T-helper 1 cell treated with Interleukin-12 subunit alpha and Interleukin-12 subunit beta and Interleukin-4 antibody, amounts not matched to agents 30 μg/mL and 1 μg/mL, for 36 hours (primary cell): ENCODE results near the gene IL17RA.

ENCODE experiments used
- H3K27ac Mint-ChIP-seq: one replicate; pipeline ENCODE4 v1.8.0; 2021; ENCODE audit warnings: mild to moderate bottlenecking, mixed read lengths
- H3K27me3 Mint-ChIP-seq: one replicate; pipeline ENCODE4 v1.8.0; 2021; ENCODE audit warnings: low read depth, mixed read lengths
- H3K36me3 Mint-ChIP-seq: one replicate; pipeline ENCODE4 v1.8.0; 2021; ENCODE audit warnings: low read depth, mixed read lengths
- H3K4me1 Mint-ChIP-seq: one replicate; pipeline ENCODE4 v1.8.0; 2021; ENCODE audit warnings: low read depth, mixed read lengths
- H3K4me3 Mint-ChIP-seq: one replicate; pipeline ENCODE4 v1.8.0; 2021; ENCODE audit warnings: mild to moderate bottlenecking, moderate library complexity, mixed read lengths
- H3K9me3 Mint-ChIP-seq: one replicate; pipeline ENCODE4 v1.8.0; 2021; ENCODE audit warnings: mixed read lengths

The IL17RA gene

GRCh38 chr22:17063411-17064106, 21.2 kb upstream of the IL17RA start:
- Mint-ChIP-seq H3K27ac (no peak overlapping the region), H3K36me3 (no peaks in the 10 kb centered on the region), H3K4me1 (peaks cover 5% of the 10 kb centered on the region), H3K9me3 (no peaks in the 10 kb centered on the region), H3K4me3 (no peak overlapping the region), H3K27me3 (peaks cover 6% of the 10 kb centered on the region)

GRCh38 chr22:17064498-17065100, 20.2 kb upstream of the IL17RA start:
- no peak overlapping the region for H3K27ac Mint-ChIP-seq
- H3K9me3 Mint-ChIP-seq: no peaks in the 10 kb centered on the region
- H3K4me3 Mint-ChIP-seq: no peak overlapping the region
- peaks cover 5% of the 10 kb centered on the region for H3K4me1 Mint-ChIP-seq
- H3K36me3 Mint-ChIP-seq: no peaks in the 10 kb centered on the region
- peaks cover 8% of the 10 kb centered on the region for H3K27me3 Mint-ChIP-seq

- Mint-ChIP-seq H3K27me3 (peaks cover 15% of the 10 kb centered on the region), H3K9me3 (no peaks in the 10 kb centered on the region), H3K36me3 (no peaks in the 10 kb centered on the region), H3K4me3 (no peak overlapping the region), H3K27ac (no peak overlapping the region), H3K4me1 (peaks cover 5% of the 10 kb centered on the region)
These were observed 19.4 kb upstream of the IL17RA start for GRCh38 chr22:17065433-17065832.

- Mint-ChIP-seq H3K27me3 (peaks cover 47% of the 10 kb centered on the region), H3K4me3 (no peak overlapping the region), H3K36me3 (no peaks in the 10 kb centered on the region), H3K27ac (no peak overlapping the region), H3K9me3 (no peaks in the 10 kb centered on the region), H3K4me1 (peaks cover 12% of the 10 kb centered on the region)
These were observed 11.9 kb upstream of the IL17RA start for GRCh38 chr22:17072877-17073276.

GRCh38 chr22:17074648-17075002, 10.2 kb upstream of the IL17RA start:
- Mint-ChIP-seq H3K4me1 (peaks cover 12% of the 10 kb centered on the region), H3K36me3 (no peaks in the 10 kb centered on the region), H3K27ac (no peak overlapping the region), H3K9me3 (no peaks in the 10 kb centered on the region), H3K27me3 (peaks cover 42% of the 10 kb centered on the region), H3K4me3 (no peak overlapping the region)

- Mint-ChIP-seq H3K27me3 (peaks cover 26% of the 10 kb centered on the region), H3K4me3 (no peak overlapping the region), H3K27ac (no peak overlapping the region), H3K4me1 (peaks cover 12% of the 10 kb centered on the region), H3K9me3 (no peaks in the 10 kb centered on the region), H3K36me3 (no peaks in the 10 kb centered on the region)
These were observed 7.5 kb upstream of the IL17RA start for GRCh38 chr22:17077255-17077654.

- H3K4me1 Mint-ChIP-seq: peaks cover 15% of the 10 kb centered on the region
- H3K27me3 Mint-ChIP-seq: peaks cover 4% of the 10 kb centered on the region
- H3K27ac Mint-ChIP-seq: no peak overlapping the region
- no peaks in the 10 kb centered on the region for H3K36me3 Mint-ChIP-seq
- no peaks in the 10 kb centered on the region for H3K9me3 Mint-ChIP-seq
- H3K4me3 Mint-ChIP-seq: no peak overlapping the region
These were observed 5.2 kb upstream of the IL17RA start for GRCh38 chr22:17079572-17079971.

GRCh38 chr22:17083255-17083654, 1.5 kb upstream of the IL17RA start:
- Mint-ChIP-seq H3K27ac (peak overlapping the region; percentile 32), H3K4me3 (peak overlapping the region; percentile 58), H3K4me1 (peaks cover 26% of the 10 kb centered on the region), H3K36me3 (peaks cover 12% of the 10 kb centered on the region), H3K27me3 (no peaks in the 10 kb centered on the region), H3K9me3 (no peaks in the 10 kb centered on the region)

- peak overlapping the region; percentile 62 for H3K27ac Mint-ChIP-seq
- peaks cover 12% of the 10 kb centered on the region for H3K36me3 Mint-ChIP-seq
- peak overlapping the region; percentile 92 for H3K4me3 Mint-ChIP-seq
- peaks cover 28% of the 10 kb centered on the region for H3K4me1 Mint-ChIP-seq
- no peaks in the 10 kb centered on the region for H3K9me3 Mint-ChIP-seq
- H3K27me3 Mint-ChIP-seq: no peaks in the 10 kb centered on the region
These were observed 874 bp upstream of the IL17RA start for GRCh38 chr22:17083811-17084441.

GRCh38 chr22:17085277-17086181, 729 bp downstream of the IL17RA start:
- no peaks in the 10 kb centered on the region for H3K9me3 Mint-ChIP-seq
- peak overlapping the region; percentile 90 for H3K27ac Mint-ChIP-seq
- H3K4me3 Mint-ChIP-seq: peak overlapping the region; percentile 92
- peaks cover 18% of the 10 kb centered on the region for H3K36me3 Mint-ChIP-seq
- H3K27me3 Mint-ChIP-seq: no peaks in the 10 kb centered on the region
- H3K4me1 Mint-ChIP-seq: peaks cover 38% of the 10 kb centered on the region

- H3K36me3 Mint-ChIP-seq: peaks cover 21% of the 10 kb centered on the region
- peak overlapping the region; percentile 90 for H3K27ac Mint-ChIP-seq
- H3K4me1 Mint-ChIP-seq: peaks cover 44% of the 10 kb centered on the region
- H3K4me3 Mint-ChIP-seq: peak overlapping the region; percentile 92
- H3K9me3 Mint-ChIP-seq: no peaks in the 10 kb centered on the region
- H3K27me3 Mint-ChIP-seq: no peaks in the 10 kb centered on the region
These were observed 1.5 kb downstream of the IL17RA start for GRCh38 chr22:17086296-17086695.

- peak overlapping the region; percentile 92 for H3K4me3 Mint-ChIP-seq
- peak overlapping the region; percentile 90 for H3K27ac Mint-ChIP-seq
- H3K27me3 Mint-ChIP-seq: no peaks in the 10 kb centered on the region
- peaks cover 25% of the 10 kb centered on the region for H3K36me3 Mint-ChIP-seq
- H3K4me1 Mint-ChIP-seq: peaks cover 48% of the 10 kb centered on the region
- H3K9me3 Mint-ChIP-seq: no peaks in the 10 kb centered on the region
These were observed 2.1 kb downstream of the IL17RA start for GRCh38 chr22:17086788-17087497.

GRCh38 chr22:17087498-17088131, 2.8 kb downstream of the IL17RA start:
- Mint-ChIP-seq H3K9me3 (no peaks in the 10 kb centered on the region), H3K4me1 (peaks cover 53% of the 10 kb centered on the region), H3K27me3 (no peaks in the 10 kb centered on the region), H3K4me3 (peak overlapping the region; percentile 92), H3K27ac (peak overlapping the region; percentile 90), H3K36me3 (peaks cover 28% of the 10 kb centered on the region)
